ENCODE data around the gene LGALS7. TPM values are rescaled to one million over a fixed set of nuclear protein-coding genes. Genes with fewer than 3 reads are reported as not detected.
"Not testable (repeated sequence)": the region's sequence is repeated elsewhere in the genome, so short reads cannot be mapped to it uniquely, and the experiment has no call there.

Gene LGALS7
- total and polyA plus RNA-seq, 12 donors: not detected

DNA sequence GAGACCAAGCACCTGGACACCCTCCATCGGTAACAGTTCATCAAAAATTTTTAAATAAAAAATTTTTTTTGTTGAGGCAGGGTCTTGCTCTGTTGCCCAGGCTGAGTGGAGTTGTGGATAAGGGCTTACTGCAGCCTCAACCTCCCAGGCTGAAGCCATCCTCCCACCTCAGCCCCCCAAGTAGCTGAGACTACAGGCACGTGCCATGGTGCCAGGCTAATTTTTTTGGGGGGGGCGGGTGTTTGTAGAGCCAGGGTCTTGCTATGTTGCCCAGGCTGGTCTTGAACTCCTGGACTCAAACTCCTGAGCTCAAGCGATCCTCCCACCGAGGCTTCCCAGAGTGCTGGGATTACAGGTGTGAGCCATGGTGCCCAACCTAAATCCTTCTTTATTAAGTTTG lies 20.4 kb upstream of the LGALS7 start:
- intact Hi-C loops (cut with DNase I): no loop called here
- WGBS, 4 donors: 89 to 93% (median 90%) methylated on average over 5 of the region's 5 CpGs

DNA sequence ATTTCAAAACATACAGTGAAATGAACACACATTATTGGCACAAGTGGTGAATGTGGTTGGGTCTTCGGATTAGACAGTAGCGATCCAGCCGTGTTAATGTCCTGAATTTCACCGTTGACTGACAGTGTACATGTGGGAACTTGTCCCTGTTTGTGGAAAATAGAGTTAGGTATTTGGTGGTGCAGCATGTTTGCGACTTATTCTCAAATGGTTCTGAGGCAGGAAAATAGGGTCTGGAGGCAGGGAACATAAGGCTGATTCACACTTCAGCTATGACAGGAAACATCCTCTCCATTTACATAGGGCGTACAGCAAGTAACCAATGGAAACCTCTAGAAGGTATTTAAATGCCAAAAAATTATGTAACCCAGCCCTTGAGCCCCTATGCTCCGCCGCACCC lies 19.9 kb upstream of the LGALS7 start:
- Histone ChIP-seq H3K4me3 (no peak overlapping the region), H3K27ac (no peak overlapping the region), H3K36me3 (replicated peaks in 1 of 2) (no peaks in the 10 kb centered on the region), H3K4me1 (replicated peaks in 1 of 2) (no peaks in the 10 kb centered on the region), H3K27me3 (no peaks in the 10 kb centered on the region), H3K9me3 (replicated peaks in 1 of 3) (no peaks in the 10 kb centered on the region)
- DNase-seq: no peak
- TF ChIP-seq, protein P1, sequence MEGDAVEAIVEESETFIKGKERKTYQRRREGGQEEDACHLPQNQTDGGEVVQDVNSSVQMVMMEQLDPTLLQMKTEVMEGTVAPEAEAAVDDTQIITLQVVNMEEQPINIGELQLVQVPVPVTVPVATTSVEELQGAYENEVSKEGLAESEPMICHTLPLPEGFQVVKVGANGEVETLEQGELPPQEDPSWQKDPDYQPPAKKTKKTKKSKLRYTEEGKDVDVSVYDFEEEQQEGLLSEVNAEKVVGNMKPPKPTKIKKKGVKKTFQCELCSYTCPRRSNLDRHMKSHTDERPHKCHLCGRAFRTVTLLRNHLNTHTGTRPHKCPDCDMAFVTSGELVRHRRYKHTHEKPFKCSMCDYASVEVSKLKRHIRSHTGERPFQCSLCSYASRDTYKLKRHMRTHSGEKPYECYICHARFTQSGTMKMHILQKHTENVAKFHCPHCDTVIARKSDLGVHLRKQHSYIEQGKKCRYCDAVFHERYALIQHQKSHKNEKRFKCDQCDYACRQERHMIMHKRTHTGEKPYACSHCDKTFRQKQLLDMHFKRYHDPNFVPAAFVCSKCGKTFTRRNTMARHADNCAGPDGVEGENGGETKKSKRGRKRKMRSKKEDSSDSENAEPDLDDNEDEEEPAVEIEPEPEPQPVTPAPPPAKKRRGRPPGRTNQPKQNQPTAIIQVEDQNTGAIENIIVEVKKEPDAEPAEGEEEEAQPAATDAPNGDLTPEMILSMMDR (IDR thresholded peaks at IDR 0.05): no peak
- no peak for TF ChIP-seq POLR2A (IDR thresholded peaks at IDR 0.05)
- 77 to 89% (median 84%) methylated on average over 8 of the region's 8 CpGs for WGBS, 4 donors
- intact Hi-C loops (cut with DNase I): no loop called here

More for the DNA sequence above, 20.4 kb upstream of the LGALS7 start:
- H3K4me1 ChIP-seq (replicated peaks in 1 of 2): no peaks in the 10 kb centered on the region
- TF ChIP-seq, protein P1 (IDR thresholded peaks at IDR 0.05): no peak
- TF ChIP-seq POLR2A (IDR thresholded peaks at IDR 0.05): no peak
- no peaks in the 10 kb centered on the region for H3K27me3 ChIP-seq
- no peak overlapping the region for H3K4me3 ChIP-seq
- no peak for DNase-seq
- H3K36me3 ChIP-seq (replicated peaks in 1 of 2): no peaks in the 10 kb centered on the region
- no peak overlapping the region for H3K27ac ChIP-seq
- H3K9me3 ChIP-seq (replicated peaks in 1 of 3): no peaks in the 10 kb centered on the region

DNA sequence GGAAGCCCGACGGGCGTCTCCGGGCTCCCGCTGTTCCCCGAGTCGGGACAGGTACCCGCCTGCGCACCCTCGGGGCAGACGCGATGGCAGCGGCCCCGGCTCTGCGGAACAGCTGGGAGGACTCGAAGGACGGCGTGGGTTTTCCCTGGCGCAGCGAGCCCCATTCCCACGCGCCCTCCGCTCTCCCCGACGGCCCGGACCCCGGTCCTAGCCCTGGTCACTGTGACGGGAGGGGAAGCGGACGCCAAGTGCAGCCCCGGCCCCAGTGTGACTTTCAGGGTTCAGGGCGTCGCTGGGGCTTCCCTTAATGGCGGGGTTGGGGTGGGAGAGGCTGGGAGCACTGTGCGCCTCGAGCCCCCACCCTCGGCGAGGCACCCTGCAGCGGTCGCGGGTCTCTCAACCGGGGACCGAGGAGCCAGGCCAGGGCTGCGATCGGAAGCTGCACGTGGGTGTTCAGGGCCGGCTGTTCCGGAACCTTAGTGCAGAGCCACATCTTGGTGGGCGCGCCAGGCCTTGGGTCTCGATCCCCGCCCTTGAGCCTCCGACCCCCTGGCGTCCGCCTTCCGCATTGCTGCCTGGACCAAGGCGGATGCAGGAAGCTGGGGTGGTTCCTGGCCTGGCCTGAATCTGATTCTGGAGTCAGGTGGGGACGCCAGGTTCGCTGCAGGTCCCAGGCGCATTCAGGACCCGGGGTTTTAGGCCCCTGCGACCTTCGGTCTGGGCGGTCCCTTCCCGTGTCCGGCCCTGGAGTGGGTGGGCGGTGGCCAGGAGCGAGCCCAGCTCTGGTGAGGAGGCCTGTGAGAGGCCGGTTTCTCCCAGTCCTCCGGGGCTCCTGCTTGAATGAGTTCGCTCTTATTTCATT lies 19.2 kb upstream of the LGALS7 start:
- peak overlapping the region in 1 of 4 donors; percentile 32 for H3K4me3 ChIP-seq
- TF ChIP-seq, protein P1 (IDR thresholded peaks at IDR 0.05): peak in 1 of 6 experiments; percentile 41
- TF ChIP-seq POLR2A (IDR thresholded peaks at IDR 0.05): no peak

DNA sequence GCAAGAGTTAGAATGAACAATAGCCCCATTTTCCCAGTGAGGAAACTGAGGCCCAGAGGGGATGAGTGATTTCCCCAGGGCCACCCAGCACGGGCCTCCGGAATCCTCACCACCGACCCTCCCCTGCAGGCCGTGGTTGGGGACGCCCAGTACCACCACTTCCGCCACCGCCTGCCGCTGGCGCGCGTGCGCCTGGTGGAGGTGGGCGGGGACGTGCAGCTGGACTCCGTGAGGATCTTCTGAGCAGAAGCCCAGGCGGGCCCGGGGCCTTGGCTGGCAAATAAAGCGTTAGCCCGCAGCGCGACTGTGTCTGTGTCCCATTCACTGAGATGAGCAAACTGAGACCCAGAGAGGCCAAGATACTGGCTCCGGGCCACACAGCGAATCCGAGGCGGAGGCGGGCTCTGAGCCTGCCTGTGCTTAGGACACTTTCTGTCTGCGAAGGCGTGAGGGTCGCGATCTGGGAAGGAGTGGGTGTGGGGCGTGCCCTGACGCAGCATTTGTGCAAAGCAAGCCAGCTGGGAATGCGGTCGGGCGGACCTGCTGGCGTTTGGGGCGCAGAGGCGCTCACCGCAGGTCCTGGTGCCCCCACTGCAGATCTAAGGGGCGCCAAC lies 18.2 kb upstream of the LGALS7 start:
- intact Hi-C loops (cut with DNase I): not testable (repeated sequence)
- peak overlapping the region in 1 of 4 donors; percentile 26 for H3K4me3 ChIP-seq

More for the DNA sequence above, 19.2 kb upstream of the LGALS7 start:
- 25 to 45% (median 42%) methylated on average over 11 to 62 of the region's 71 CpGs for WGBS, 4 donors
- peak in 1 of 7 donors; percentile 37 for DNase-seq
- Histone ChIP-seq H3K27ac (no peak overlapping the region), H3K9me3 (replicated peaks in 1 of 3) (no peaks in the 10 kb centered on the region), H3K27me3 (no peaks in the 10 kb centered on the region), H3K4me1 (replicated peaks in 1 of 2) (no peaks in the 10 kb centered on the region), H3K36me3 (replicated peaks in 1 of 2) (no peaks in the 10 kb centered on the region)
- intact Hi-C loops (cut with DNase I): no loop called here

DNA sequence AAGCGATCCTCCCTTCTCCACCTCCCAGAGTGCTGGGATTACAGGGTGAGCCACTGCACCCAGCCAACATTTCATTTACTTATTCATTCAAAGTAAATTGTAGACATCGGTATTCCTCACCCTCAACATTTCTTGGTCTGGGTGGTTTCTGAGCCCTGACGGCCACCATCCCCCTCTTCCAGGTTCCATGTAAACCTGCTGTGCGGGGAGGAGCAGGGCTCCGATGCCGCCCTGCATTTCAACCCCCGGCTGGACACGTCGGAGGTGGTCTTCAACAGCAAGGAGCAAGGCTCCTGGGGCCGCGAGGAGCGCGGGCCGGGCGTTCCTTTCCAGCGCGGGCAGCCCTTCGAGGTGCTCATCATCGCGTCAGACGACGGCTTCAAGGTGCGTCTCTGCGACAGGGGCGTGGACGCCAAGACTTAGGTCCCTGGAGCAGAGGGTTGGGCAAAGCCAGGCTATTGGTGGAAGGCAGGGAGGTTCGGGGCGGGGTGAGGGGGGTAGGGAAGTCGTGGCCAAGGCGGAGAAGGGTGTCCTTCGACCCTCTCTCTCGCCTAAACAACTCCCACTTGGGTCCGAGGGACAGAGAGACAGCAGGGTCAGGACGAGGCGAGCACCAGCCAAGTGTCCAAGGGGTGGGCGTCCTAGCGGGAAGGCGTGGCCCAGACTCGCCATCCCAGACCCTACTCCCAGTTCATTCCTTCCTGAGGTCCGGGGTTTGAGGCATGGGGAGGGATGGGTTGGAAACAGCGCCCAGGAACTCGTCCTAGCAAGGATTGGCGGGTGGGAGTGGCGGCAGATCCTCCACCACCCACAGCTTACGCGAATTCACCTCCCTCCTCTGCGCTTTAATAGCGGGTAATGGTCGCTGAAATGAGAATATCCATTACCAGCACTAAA lies 17.4 kb upstream of the LGALS7 start:
- H3K4me1 ChIP-seq (replicated peaks in 1 of 2); intact Hi-C loops (cut with DNase I); H3K36me3 ChIP-seq (replicated peaks in 1 of 2); H3K27me3 ChIP-seq; DNase-seq; H3K27ac ChIP-seq; H3K9me3 ChIP-seq (replicated peaks in 1 of 3): not testable (repeated sequence)
- 63 to 72% (median 67%) methylated on average over 8 to 22 of the region's 49 CpGs for WGBS, 4 donors
- H3K4me3 ChIP-seq: peak overlapping the region in 1 of 4 donors; percentile 26

More for the DNA sequence above, 18.2 kb upstream of the LGALS7 start:
- not testable (repeated sequence) for H3K27ac ChIP-seq; H3K27me3 ChIP-seq; H3K36me3 ChIP-seq (replicated peaks in 1 of 2); H3K4me1 ChIP-seq (replicated peaks in 1 of 2); DNase-seq; H3K9me3 ChIP-seq (replicated peaks in 1 of 3)
- WGBS, 4 donors: no CpG with 5 or more reads among the region's 40 CpGs

All from adrenal gland (tissue), 12 donors.